Fibroblast of peridontal ligament (primary cell): ENCODE data around the gene COL7A1.
"Not testable (repeated sequence)": the region's sequence is repeated elsewhere in the genome, so short reads cannot be mapped to it uniquely, and the experiment has no call there.

Source experiments
- DNase-seq: peaks from one replicate; pipeline ENCODE4 v3.0.0-alpha.2; 2010; ENCODE audit errors: extremely low read depth

The COL7A1 gene

GRCh38 chr3:48563382-48563918, 31.7 kb downstream of the COL7A1 start, which contains the start of gene UCN2:
TSS of gene UCN2 (minus strand) at chr3:48563781. CDS start at chr3:48563124, 657 bp downstream.
- peak; percentile 49 for DNase-seq

- DNase-seq: no peak
Observed at GRCh38 chr3:48562367-48563095, 32.6 kb downstream of the COL7A1 start.

- peak; percentile 54 for DNase-seq
Observed at GRCh38 chr3:48561045-48561736, 33.9 kb downstream of the COL7A1 start.

- DNase-seq: peak; percentile 9
Observed at GRCh38 chr3:48560648-48561018, 34.5 kb downstream of the COL7A1 start.

- no peak for DNase-seq
Observed at GRCh38 chr3:48558493-48559134, 36.5 kb downstream of the COL7A1 start.

GRCh38 chr3:48556796-48557626, 38.1 kb downstream of the COL7A1 start, which contains the start of gene PFKFB4:
TSS of gene PFKFB4 (minus strand) at chr3:48556803. CDS start at chr3:48556777, 26 bp downstream.
- DNase-seq: peak; percentile 99

GRCh38 chr3:48555949-48556795, 39.0 kb downstream of the COL7A1 start:
- no peak for DNase-seq

- no peak for DNase-seq
Observed at GRCh38 chr3:48555231-48555948, 39.7 kb downstream of the COL7A1 start.

GRCh38 chr3:48553886-48554845, 41.0 kb downstream of the COL7A1 start:
- DNase-seq: no peak

GRCh38 chr3:48553361-48553760, 41.8 kb downstream of the COL7A1 start:
- no peak for DNase-seq

- no peak for DNase-seq
Observed at GRCh38 chr3:48552111-48552951, 42.8 kb downstream of the COL7A1 start.

GRCh38 chr3:48551651-48552050, 43.5 kb downstream of the COL7A1 start:
- not testable (repeated sequence) for DNase-seq

GRCh38 chr3:48548729-48549705, 46.1 kb downstream of the COL7A1 start:
- peak; percentile 77 for DNase-seq

GRCh38 chr3:48548126-48548525, 47.0 kb downstream of the COL7A1 start:
- DNase-seq: no peak

- DNase-seq: no peak
Observed at GRCh38 chr3:48546203-48546829, 48.8 kb downstream of the COL7A1 start.

- no peak for DNase-seq
Observed at GRCh38 chr3:48544141-48544540, 51.0 kb downstream of the COL7A1 start.
